B cell (primary cell): Measurements from ENCODE around the gene PNCK. TPM values are rescaled to one million over a fixed set of nuclear protein-coding genes. Genes with fewer than 3 reads are reported as not detected.
"Not testable (repeated sequence)": the region's sequence is repeated elsewhere in the genome, so short reads cannot be mapped to it uniquely, and the experiment has no call there.

ENCODE experiments used
- ATAC-seq: fragments of 200-7000 bp; cut with Tn5 transposase; one replicate; pipeline ENCODE4 v1.10.0; 2021; ENCODE audit warnings: low read depth, mild to moderate bottlenecking, moderate number of reproducible peaks, moderate library complexity
- CTCF ChIA-PET: fragments of 350-600 bp; sonication (Branson Sonifier 250); formaldehyde crosslinking; loops from one replicate; lab custom pipeline; 2021; ENCODE audit warnings: antibody characterized with exemption, inconsistent platforms; lab: Charles Lee
- POLR2A ChIA-PET: fragments of 350-600 bp; sonication (Branson Sonifier 250); formaldehyde crosslinking; loops from one replicate; lab custom pipeline; 2021; ENCODE audit warnings: antibody characterized with exemption; lab: Charles Lee
- DNase-seq: peaks from one replicate; pipeline ENCODE4 v3.0.0; 2013
- H2AFZ ChIP-seq: 2 replicates; pipeline ENCODE4 v1.6.1; 2012; ENCODE audit warnings: mild to moderate bottlenecking, low read depth, low read length; ENCODE audit not compliant: insufficient read depth, poor library complexity, severe bottlenecking
- H3K27ac ChIP-seq, 2 donors: 1 replicate in 1 of 2; 2 replicates in 1 of 2; pipeline ENCODE4 v1.5.1; 2012 to 2013; ENCODE audit warnings: low read length in 2 of 2, mild to moderate bottlenecking in 2 of 2, moderate library complexity in 1 of 2
- H3K27me3 ChIP-seq, 4 experiments: fragments of 200-600 bp in 1 of 4; sonication (generic) in 1 of 4; replicated peaks in 1 of 4; 1 replicate in 2 of 4; 2 replicates in 2 of 4; pipeline versions ENCODE4 v1.6.1 to v1.7.0; 2013 to 2016; ENCODE audit warnings: low read length in 3 of 4, mild to moderate bottlenecking in 2 of 4, mixed read lengths in 1 of 4, moderate library complexity in 1 of 4; ENCODE audit not compliant: insufficient read depth in 4 of 4, control insufficient read depth in 3 of 4; ENCODE audit errors: control extremely low read depth in 1 of 4
- H3K36me3 ChIP-seq, 2 experiments: replicated peaks in 1 of 2; 1 replicate in 1 of 2; 2 replicates in 1 of 2; pipeline versions ENCODE4 v1.6.1 to v1.7.1; 2013; ENCODE audit warnings: low read length in 1 of 2; ENCODE audit not compliant: insufficient read depth in 2 of 2, control insufficient read depth in 1 of 2; ENCODE audit errors: control extremely low read depth in 1 of 2, extremely low read depth in 1 of 2
- H3K4me1 ChIP-seq, 2 donors: fragments of 200-600 bp in 1 of 2; sonication (generic) in 1 of 2; 1 replicate in 1 of 2; 2 replicates in 1 of 2; pipeline versions ENCODE4 v1.5.1 to v1.6.1; 2013 to 2017; ENCODE audit warnings: low read length in 2 of 2; ENCODE audit not compliant: control insufficient read depth in 2 of 2, insufficient read depth in 2 of 2
- H3K4me2 ChIP-seq: replicated peaks from 2 replicates; pipeline ENCODE3; 2012; ENCODE audit warnings: mild to moderate bottlenecking, low read depth, low read length; ENCODE audit not compliant: poor library complexity, severe bottlenecking
- H3K4me3 ChIP-seq, 5 experiments: fragments of 200-600 bp in 1 of 5; sonication (generic) in 1 of 5; 1 replicate in 3 of 5; 2 replicates in 2 of 5; pipeline versions ENCODE4 v1.5.1 to v1.7.0; 2011 to 2016; ENCODE audit warnings: low read length in 4 of 5, mild to moderate bottlenecking in 4 of 5, low read depth in 2 of 5, control low read depth in 1 of 5, moderate library complexity in 1 of 5; ENCODE audit not compliant: insufficient read depth in 1 of 5; ENCODE audit errors: control extremely low read depth in 1 of 5, extremely low read depth in 1 of 5
- H3K79me2 ChIP-seq: fragments of 200-600 bp; sonication (generic); one replicate; pipeline ENCODE4 v1.6.0; 2016; ENCODE audit warnings: low read length; ENCODE audit not compliant: control insufficient read depth, insufficient read depth
- H3K9ac ChIP-seq: fragments of 200-600 bp; sonication (generic); 2 replicates; pipeline ENCODE4 v1.6.1; 2017; ENCODE audit warnings: mild to moderate bottlenecking, low read length, moderate library complexity
- H3K9me3 ChIP-seq, 3 donors: one replicate each; pipeline versions ENCODE4 v1.6.1 to v1.7.1; 2013; ENCODE audit warnings: low read length in 2 of 3; ENCODE audit not compliant: control insufficient read depth in 2 of 3, insufficient read depth in 1 of 3; ENCODE audit errors: control extremely low read depth in 1 of 3
- H4K20me1 ChIP-seq: 2 replicates; pipeline ENCODE4 v1.6.0; 2012; ENCODE audit warnings: mild to moderate bottlenecking, low read length; ENCODE audit not compliant: insufficient read depth, control insufficient read depth, poor library complexity, severe bottlenecking
- H3K27ac Mint-ChIP-seq: one replicate; pipeline ENCODE4 v1.8.0; 2021; ENCODE audit warnings: mixed read lengths
- H3K27me3 Mint-ChIP-seq: one replicate; pipeline ENCODE4 v1.8.0; 2021; ENCODE audit warnings: mixed read lengths
- H3K4me1 Mint-ChIP-seq: one replicate; pipeline ENCODE4 v1.8.0; 2021; ENCODE audit warnings: mixed read lengths
- H3K4me3 Mint-ChIP-seq: one replicate; pipeline ENCODE4 v1.8.0; 2021; ENCODE audit warnings: mixed read lengths
- H3K9me3 Mint-ChIP-seq: one replicate; pipeline ENCODE4 v1.8.0; 2022; ENCODE audit warnings: mixed read lengths; ENCODE audit not compliant: insufficient read depth
- EZH2 ChIP-seq: IDR thresholded peaks from 2 replicates; pipeline ENCODE4 v1.6.1; 2012; ENCODE audit warnings: borderline replicate concordance, low read depth, mild to moderate bottlenecking, moderate library complexity, low read length; ENCODE audit not compliant: insufficient read depth, poor library complexity, severe bottlenecking
- WGBS: methylation state at CpG from one replicate; pipeline ENCODE4 v1.1.5; 2013; ENCODE audit warnings: missing lambda C conversion rate; ENCODE audit not compliant: insufficient coverage; 5-methylcytosine and 5-hydroxymethylcytosine counted together
- intact Hi-C: fragments of 100-400 bp; cut with micrococcal nuclease; formaldehyde crosslinking; loops from one replicate; pipeline ENCODE4 v1.10.0; 2022
- polyA plus RNA-seq: library from polyadenylated mRNA; depleted of rRNA; stranded (reverse); fragments of >200 nt; gene quantifications from 2 replicates; pipeline ENCODE4 v1.2.3, GENCODE V29; 2012
- total RNA-seq, 2 donors: library from RNA; stranded (reverse); fragments of 120-200 nt in 1 of 2; gene quantifications; 1 replicate in 1 of 2; 2 replicates in 1 of 2; pipeline versions ENCODE4 v1.2.3 to v1.2.4, GENCODE V29; 2013 to 2022
- TF ChIP-seq, protein P1 (sequence below): fragments of 200-600 bp; IDR thresholded peaks from one replicate; pipeline ENCODE4 v1.8.0; 2022; ENCODE audit warnings: antibody characterized with exemption, mild to moderate bottlenecking

Gene PNCK
- total and polyA plus RNA-seq, 2 donors (not counting 1 experiment from before 2014, with no cell fraction given), result 0.99 TPM; not detected in 1

DNA sequence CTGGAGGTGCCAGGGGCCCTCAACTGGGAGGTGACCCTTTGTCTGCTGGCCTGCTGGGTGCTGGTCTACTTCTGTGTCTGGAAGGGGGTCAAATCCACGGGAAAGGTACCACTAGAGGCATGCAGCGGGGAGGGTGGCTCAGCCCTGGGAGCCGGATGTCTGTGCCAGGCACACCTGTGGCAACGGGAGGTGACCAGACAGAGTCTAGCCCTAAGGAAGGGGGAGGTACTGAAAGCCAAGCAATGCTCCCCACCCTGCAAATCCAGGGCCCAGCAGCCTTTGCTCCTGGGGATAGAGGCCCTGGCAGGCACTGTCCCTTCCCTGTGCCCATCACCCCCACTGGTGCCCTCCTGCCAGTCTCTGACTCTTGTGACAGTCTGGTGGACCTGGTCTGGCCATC lies 18.4 kb upstream of the PNCK start:
- H3K27ac Mint-ChIP-seq, result no peak overlapping the region
- Histone ChIP-seq H3K36me3 (no peaks in the 10 kb centered on the region), H3K4me3 (no peak overlapping the region), H4K20me1 (no peaks in the 10 kb centered on the region), H3K4me1 (peaks cover 0 to 4% of the 10 kb centered on the region in 2 donors), H3K27ac (no peak overlapping the region), H3K4me2 (no peak overlapping the region), H3K9ac (no peak overlapping the region), H3K9me3 (no peaks in the 10 kb centered on the region), H3K27me3 (peaks cover 0 to 11% (median 0%) of the 10 kb centered on the region in 4 experiments), H3K79me2 (no peaks in the 10 kb centered on the region), H2AFZ (no peak overlapping the region)
- no peaks in the 10 kb centered on the region for H3K27me3 Mint-ChIP-seq
- TF ChIP-seq, protein P1, sequence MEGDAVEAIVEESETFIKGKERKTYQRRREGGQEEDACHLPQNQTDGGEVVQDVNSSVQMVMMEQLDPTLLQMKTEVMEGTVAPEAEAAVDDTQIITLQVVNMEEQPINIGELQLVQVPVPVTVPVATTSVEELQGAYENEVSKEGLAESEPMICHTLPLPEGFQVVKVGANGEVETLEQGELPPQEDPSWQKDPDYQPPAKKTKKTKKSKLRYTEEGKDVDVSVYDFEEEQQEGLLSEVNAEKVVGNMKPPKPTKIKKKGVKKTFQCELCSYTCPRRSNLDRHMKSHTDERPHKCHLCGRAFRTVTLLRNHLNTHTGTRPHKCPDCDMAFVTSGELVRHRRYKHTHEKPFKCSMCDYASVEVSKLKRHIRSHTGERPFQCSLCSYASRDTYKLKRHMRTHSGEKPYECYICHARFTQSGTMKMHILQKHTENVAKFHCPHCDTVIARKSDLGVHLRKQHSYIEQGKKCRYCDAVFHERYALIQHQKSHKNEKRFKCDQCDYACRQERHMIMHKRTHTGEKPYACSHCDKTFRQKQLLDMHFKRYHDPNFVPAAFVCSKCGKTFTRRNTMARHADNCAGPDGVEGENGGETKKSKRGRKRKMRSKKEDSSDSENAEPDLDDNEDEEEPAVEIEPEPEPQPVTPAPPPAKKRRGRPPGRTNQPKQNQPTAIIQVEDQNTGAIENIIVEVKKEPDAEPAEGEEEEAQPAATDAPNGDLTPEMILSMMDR, result no peak
- no peak for TF ChIP-seq EZH2
- H3K4me1 Mint-ChIP-seq, result no peaks in the 10 kb centered on the region
- H3K4me3 Mint-ChIP-seq, result no peak overlapping the region
- intact Hi-C loops, result no loop called here
- no peaks in the 10 kb centered on the region for H3K9me3 Mint-ChIP-seq
- ATAC-seq, result no peak
- WGBS, result 88% methylated on average over 3 of the region's 4 CpGs
- ChIA-PET CTCF (no interaction called here), POLR2A (no interaction called here)
- no peak for DNase-seq

DNA sequence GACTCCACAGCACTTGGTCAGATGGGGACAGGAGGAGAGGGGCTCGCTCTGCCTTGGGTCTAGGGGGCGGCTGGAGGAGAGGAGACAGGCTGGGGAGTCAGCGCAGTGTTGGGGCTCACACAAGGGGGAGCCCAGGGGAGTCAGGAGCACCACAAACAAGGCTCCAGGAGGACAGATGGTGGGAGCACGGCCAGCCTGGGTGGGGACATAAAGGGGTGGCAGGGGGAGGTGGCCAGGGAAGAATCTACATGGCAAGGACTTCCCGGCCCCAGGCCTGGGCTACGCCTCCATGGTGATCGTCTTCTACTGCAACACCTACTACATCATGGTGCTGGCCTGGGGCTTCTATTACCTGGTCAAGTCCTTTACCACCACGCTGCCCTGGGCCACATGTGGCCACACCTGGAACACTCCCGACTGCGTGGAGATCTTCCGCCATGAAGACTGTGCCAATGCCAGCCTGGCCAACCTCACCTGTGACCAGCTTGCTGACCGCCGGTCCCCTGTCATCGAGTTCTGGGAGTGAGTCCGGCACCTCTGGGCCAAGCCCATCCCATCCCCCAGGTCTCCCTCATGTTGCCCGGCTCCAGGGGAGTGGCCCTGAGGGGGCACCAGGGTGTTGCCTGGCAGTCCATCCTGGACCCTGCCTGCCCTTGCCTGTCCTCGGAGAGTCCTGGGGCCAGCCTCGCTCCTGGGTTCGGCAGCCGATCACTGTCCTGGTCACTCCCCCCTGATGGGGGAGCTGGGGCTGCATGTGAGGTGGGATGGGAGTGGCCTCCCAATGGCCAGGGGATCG lies 17.6 kb upstream of the PNCK start:
- DNase-seq, H3K79me2 ChIP-seq, H3K9ac ChIP-seq, H3K4me1 ChIP-seq, H3K36me3 ChIP-seq, H3K9me3 Mint-ChIP-seq, CTCF ChIA-PET, H3K4me2 ChIP-seq, H3K27ac Mint-ChIP-seq, H3K4me3 Mint-ChIP-seq, H2AFZ ChIP-seq, intact Hi-C loops, ATAC-seq, H4K20me1 ChIP-seq, H3K27ac ChIP-seq, H3K27me3 Mint-ChIP-seq, POLR2A ChIA-PET, H3K4me1 Mint-ChIP-seq, H3K4me3 ChIP-seq, H3K9me3 ChIP-seq: not testable (repeated sequence)
- 92% methylated on average over 7 of the region's 21 CpGs for WGBS
- H3K27me3 ChIP-seq, result peaks cover 0 to 13% (median 1%) of the 10 kb centered on the region in 4 experiments
